Stimulated activated CD4-positive, alpha-beta T cell treated with anti-CD3 and anti-CD28 coated beads, Interleukin-4, amount 100 ng/mL, for 1 hour (primary cell): Measurements from ENCODE around the gene HDAC8.
"Not testable (repeated sequence)": the region's sequence is repeated elsewhere in the genome, so short reads cannot be mapped to it uniquely, and the experiment has no call there.

Experiments
- DNase-seq: peaks from one replicate; pipeline ENCODE4 v3.0.0-alpha.2; 2020

Gene HDAC8

GRCh38 chrX:72368796-72369195, 203.8 kb downstream of the HDAC8 start:
- DNase-seq: no peak

GRCh38 chrX:72367516-72367915, 205.1 kb downstream of the HDAC8 start:
- DNase-seq: no peak

GRCh38 chrX:72366701-72367454, 205.8 kb downstream of the HDAC8 start:
- no peak for DNase-seq

- DNase-seq: no peak
These were observed 206.5 kb downstream of the HDAC8 start for GRCh38 chrX:72366178-72366577.

- DNase-seq: no peak
These were observed 207.5 kb downstream of the HDAC8 start for GRCh38 chrX:72365126-72365525.

GRCh38 chrX:72360326-72360725, 212.3 kb downstream of the HDAC8 start:
- DNase-seq: no peak

- no peak for DNase-seq
These were observed 214.3 kb downstream of the HDAC8 start for GRCh38 chrX:72358313-72358712.

GRCh38 chrX:72352786-72353185, 219.9 kb downstream of the HDAC8 start:
- no peak for DNase-seq

GRCh38 chrX:72351606-72352334, 220.9 kb downstream of the HDAC8 start:
- DNase-seq: no peak

- no peak for DNase-seq
These were observed 223.5 kb downstream of the HDAC8 start for GRCh38 chrX:72349190-72349589.

GRCh38 chrX:72348247-72348979, 224.2 kb downstream of the HDAC8 start:
- no peak for DNase-seq

GRCh38 chrX:72347366-72347765, 225.3 kb downstream of the HDAC8 start:
- no peak for DNase-seq

GRCh38 chrX:72346302-72346949, 226.2 kb downstream of the HDAC8 start:
- DNase-seq: no peak

GRCh38 chrX:72340626-72341025, 232.0 kb downstream of the HDAC8 start:
- DNase-seq: no peak

GRCh38 chrX:72340041-72340440, 232.6 kb downstream of the HDAC8 start:
- DNase-seq: no peak

- no peak for DNase-seq
These were observed 242.5 kb downstream of the HDAC8 start for GRCh38 chrX:72330131-72330530.

- no peak for DNase-seq
These were observed 245.9 kb downstream of the HDAC8 start for GRCh38 chrX:72326605-72327300.

- not testable (repeated sequence) for DNase-seq
These were observed 253.0 kb downstream of the HDAC8 start for GRCh38 chrX:72319651-72320050.

- DNase-seq: no peak
These were observed 255.5 kb downstream of the HDAC8 start for GRCh38 chrX:72317139-72317538.

- DNase-seq: no peak
These were observed 256.1 kb downstream of the HDAC8 start for GRCh38 chrX:72316408-72317110.

GRCh38 chrX:72314881-72315280, 257.8 kb downstream of the HDAC8 start:
- DNase-seq: no peak
